Pons (tissue), 1 donor: Measurements from ENCODE around the gene SRRM2.
A peak's percentile ranks its signal among the peaks of the same experiment; 100 is the strongest.

Experiments used
- DNase-seq: peaks from one replicate; pipeline ENCODE4 v3.0.0-alpha.2; 2016; ENCODE audit warnings: low spot score

Gene SRRM2

GRCh38 chr16:2752035-2752849 is at the start of gene SRRM2:
SRRM2 (plus strand) TSS chr16:2752638; CDS start chr16:2756365, 3,727 bp downstream.
- DNase-seq = peak; percentile 90

- no peak for DNase-seq
These were observed 49.3 kb upstream of the SRRM2 start for GRCh38 chr16:2702871-2703745.

- DNase-seq = no peak
These were observed 48.1 kb upstream of the SRRM2 start for GRCh38 chr16:2704166-2704982.

GRCh38 chr16:2704983-2705275 is 47.5 kb upstream of the SRRM2 start:
- DNase-seq = no peak

- DNase-seq = no peak
These were observed 47.1 kb upstream of the SRRM2 start for GRCh38 chr16:2705351-2705750.

- DNase-seq = no peak
These were observed 46.4 kb upstream of the SRRM2 start for GRCh38 chr16:2706085-2706484.

GRCh38 chr16:2706611-2707311 is 45.7 kb upstream of the SRRM2 start:
- no peak for DNase-seq

- no peak for DNase-seq
These were observed 44.8 kb upstream of the SRRM2 start for GRCh38 chr16:2707368-2708289.

GRCh38 chr16:2708290-2708639 is 44.2 kb upstream of the SRRM2 start:
- no peak for DNase-seq

- DNase-seq = no peak
These were observed 43.4 kb upstream of the SRRM2 start for GRCh38 chr16:2708955-2709587.

- DNase-seq = no peak
These were observed 42.9 kb upstream of the SRRM2 start for GRCh38 chr16:2709588-2709984.

GRCh38 chr16:2710021-2710710 is 42.3 kb upstream of the SRRM2 start:
- no peak for DNase-seq

- DNase-seq = no peak
These were observed 41.7 kb upstream of the SRRM2 start for GRCh38 chr16:2710711-2711231.

GRCh38 chr16:2711370-2712062 is 40.9 kb upstream of the SRRM2 start:
- no peak for DNase-seq

- no peak for DNase-seq
These were observed 40.4 kb upstream of the SRRM2 start for GRCh38 chr16:2712063-2712441.

- no peak for DNase-seq
These were observed 39.9 kb upstream of the SRRM2 start for GRCh38 chr16:2712546-2712945.

GRCh38 chr16:2713523-2713922 is 38.9 kb upstream of the SRRM2 start:
- DNase-seq = no peak

GRCh38 chr16:2713985-2714774 is 38.3 kb upstream of the SRRM2 start:
- no peak for DNase-seq
